ENCODE data around the gene TECPR1.

TECPR1 gene

GRCh38 chr7:98206451-98207330 is 45.3 kb downstream of the TECPR1 start:
- TF ChIP-seq, protein P1, sequence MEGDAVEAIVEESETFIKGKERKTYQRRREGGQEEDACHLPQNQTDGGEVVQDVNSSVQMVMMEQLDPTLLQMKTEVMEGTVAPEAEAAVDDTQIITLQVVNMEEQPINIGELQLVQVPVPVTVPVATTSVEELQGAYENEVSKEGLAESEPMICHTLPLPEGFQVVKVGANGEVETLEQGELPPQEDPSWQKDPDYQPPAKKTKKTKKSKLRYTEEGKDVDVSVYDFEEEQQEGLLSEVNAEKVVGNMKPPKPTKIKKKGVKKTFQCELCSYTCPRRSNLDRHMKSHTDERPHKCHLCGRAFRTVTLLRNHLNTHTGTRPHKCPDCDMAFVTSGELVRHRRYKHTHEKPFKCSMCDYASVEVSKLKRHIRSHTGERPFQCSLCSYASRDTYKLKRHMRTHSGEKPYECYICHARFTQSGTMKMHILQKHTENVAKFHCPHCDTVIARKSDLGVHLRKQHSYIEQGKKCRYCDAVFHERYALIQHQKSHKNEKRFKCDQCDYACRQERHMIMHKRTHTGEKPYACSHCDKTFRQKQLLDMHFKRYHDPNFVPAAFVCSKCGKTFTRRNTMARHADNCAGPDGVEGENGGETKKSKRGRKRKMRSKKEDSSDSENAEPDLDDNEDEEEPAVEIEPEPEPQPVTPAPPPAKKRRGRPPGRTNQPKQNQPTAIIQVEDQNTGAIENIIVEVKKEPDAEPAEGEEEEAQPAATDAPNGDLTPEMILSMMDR (conservative IDR thresholded peaks at IDR 0.05; ENCODE audit: low read depth, low read length): no peak
- no peak overlapping the region for H3K4me3 ChIP-seq (ENCODE audit: low read length)
- no peak for DNase-seq (ENCODE audit: low read depth)

GRCh38 chr7:98205162-98205845 is 46.7 kb downstream of the TECPR1 start:
- TF ChIP-seq, protein P1 (conservative IDR thresholded peaks at IDR 0.05; ENCODE audit: low read depth, low read length): no peak
- no peak overlapping the region for H3K4me3 ChIP-seq (ENCODE audit: low read length)
- DNase-seq (ENCODE audit: low read depth): no peak

GRCh38 chr7:98204670-98205069 is 47.4 kb downstream of the TECPR1 start:
- no peak for DNase-seq (ENCODE audit: low read depth)
- TF ChIP-seq, protein P1 (conservative IDR thresholded peaks at IDR 0.05; ENCODE audit: low read depth, low read length): no peak

DNA sequence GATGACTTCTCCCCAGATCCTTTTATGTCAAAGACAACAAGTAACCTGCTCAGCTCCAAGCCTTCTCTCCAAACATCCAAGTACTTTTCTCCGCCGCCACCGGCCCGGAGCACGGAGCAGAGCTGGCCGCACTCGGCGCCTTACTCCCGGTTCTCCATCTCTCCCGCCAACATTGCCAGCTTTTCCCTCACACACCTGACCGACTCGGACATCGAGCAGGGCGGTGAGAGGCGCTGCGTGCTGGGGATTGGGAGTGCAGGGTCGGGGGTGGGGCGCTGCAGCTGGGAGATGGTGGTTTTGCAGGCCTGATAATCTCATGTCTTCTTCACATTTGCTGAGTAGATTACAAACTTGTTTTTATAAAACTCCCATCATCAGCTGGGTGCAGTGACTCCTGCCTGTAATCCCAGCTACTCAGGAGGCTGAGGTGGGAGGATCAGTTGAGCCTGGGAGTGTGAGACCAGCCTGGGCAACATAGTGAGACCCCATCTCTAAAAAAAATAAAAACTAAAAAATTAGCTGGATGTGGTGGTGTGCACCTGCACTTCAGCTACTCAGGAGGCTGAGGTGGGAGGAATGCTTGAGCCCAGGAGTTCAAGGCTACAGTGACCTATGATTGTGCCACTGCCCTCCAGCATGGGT is 47.9 kb downstream of the TECPR1 start:
- TF ChIP-seq, protein P1 (conservative IDR thresholded peaks at IDR 0.05; ENCODE audit: low read depth, low read length): no peak
- no peak for DNase-seq (ENCODE audit: low read depth)
- no peak overlapping the region for H3K4me3 ChIP-seq (ENCODE audit: low read length)

More at GRCh38 chr7:98204670-98205069, 47.4 kb downstream of the TECPR1 start:
- H3K4me3 ChIP-seq (ENCODE audit: low read length): no peak overlapping the region

GRCh38 chr7:98203261-98203963 is 48.6 kb downstream of the TECPR1 start:
- DNase-seq (ENCODE audit: low read depth): no peak
- no peak overlapping the region for H3K4me3 ChIP-seq (ENCODE audit: low read length)
- TF ChIP-seq, protein P1 (conservative IDR thresholded peaks at IDR 0.05; ENCODE audit: low read depth, low read length): no peak

DNA sequence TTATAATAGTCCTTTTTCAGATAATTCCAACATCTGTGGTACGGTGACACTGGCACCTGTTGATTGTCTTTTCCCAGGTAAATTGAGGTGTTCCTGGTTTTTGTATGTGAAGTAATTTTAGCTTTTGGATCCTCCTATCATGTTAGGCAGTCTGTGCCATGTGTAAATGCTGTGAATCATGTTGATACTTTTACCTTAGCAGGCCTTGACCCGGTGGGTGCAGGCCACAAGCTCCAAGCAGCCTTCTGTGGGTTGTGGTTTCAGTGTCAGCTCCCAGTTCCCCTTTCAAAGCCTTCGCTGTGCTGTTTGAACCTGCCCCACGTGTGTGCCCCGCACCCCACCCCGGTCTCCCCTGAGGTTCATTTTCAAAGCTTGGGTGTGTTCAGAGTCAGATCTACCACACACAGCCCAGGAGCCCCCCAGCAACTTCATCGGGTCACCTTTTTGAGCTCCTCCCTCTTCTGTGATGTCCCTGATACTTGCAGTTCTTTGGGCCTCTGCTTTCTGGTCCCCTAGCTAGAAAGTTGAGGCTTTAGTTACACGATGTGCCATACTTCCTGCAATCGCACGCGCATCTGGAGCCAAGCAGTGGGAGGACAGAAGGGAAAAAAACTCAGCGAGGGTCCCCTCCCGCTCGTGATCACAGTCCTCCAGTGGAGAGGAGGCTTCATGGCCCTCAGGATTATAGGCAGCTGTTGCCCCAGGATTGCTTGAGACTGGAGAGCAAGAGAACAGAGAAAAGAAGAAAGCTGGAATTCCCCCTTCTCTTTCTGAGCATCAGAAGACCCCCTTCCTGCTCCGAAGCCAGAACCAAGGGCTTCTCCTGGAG is 49.5 kb downstream of the TECPR1 start:
- H3K4me3 ChIP-seq (ENCODE audit: low read length): no peak overlapping the region
- no peak for DNase-seq (ENCODE audit: low read depth)
- TF ChIP-seq, protein P1 (conservative IDR thresholded peaks at IDR 0.05; ENCODE audit: low read depth, low read length): no peak

All from retinal pigment epithelial cell (primary cell).